ENCODE results near the gene NCKAP5.

Gene NCKAP5

GRCh38 chr2:133198678-133199077 is 369.6 kb downstream of the NCKAP5 start:
- TF ChIP-seq, protein P1, sequence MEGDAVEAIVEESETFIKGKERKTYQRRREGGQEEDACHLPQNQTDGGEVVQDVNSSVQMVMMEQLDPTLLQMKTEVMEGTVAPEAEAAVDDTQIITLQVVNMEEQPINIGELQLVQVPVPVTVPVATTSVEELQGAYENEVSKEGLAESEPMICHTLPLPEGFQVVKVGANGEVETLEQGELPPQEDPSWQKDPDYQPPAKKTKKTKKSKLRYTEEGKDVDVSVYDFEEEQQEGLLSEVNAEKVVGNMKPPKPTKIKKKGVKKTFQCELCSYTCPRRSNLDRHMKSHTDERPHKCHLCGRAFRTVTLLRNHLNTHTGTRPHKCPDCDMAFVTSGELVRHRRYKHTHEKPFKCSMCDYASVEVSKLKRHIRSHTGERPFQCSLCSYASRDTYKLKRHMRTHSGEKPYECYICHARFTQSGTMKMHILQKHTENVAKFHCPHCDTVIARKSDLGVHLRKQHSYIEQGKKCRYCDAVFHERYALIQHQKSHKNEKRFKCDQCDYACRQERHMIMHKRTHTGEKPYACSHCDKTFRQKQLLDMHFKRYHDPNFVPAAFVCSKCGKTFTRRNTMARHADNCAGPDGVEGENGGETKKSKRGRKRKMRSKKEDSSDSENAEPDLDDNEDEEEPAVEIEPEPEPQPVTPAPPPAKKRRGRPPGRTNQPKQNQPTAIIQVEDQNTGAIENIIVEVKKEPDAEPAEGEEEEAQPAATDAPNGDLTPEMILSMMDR (IDR thresholded peaks at IDR 0.05; ENCODE audit: insufficient read depth, low read depth, low read length, missing control alignments): no peak
- no peak for DNase-seq (ENCODE audit: low read depth)
- H3K4me3 ChIP-seq (ENCODE audit: low read length): no peak overlapping the region

DNA sequence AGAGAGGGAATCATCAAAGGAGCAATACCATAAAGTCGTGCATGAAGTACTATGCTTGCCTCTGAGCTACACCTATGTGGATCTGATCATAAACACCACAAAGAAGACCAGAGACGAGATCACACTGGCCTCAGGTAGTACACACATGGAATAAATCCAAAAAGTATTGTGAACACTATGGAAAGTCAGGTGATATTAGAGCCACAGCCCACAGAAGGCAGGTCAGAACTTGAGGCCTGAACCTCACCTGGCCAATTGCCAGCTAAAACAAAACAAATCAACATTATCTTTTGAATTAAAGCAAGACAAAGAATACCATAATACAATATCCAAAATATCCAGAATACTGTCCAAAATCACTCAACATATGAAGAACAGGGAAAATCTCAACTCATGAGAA is 371.1 kb downstream of the NCKAP5 start:
- TF ChIP-seq, protein P1 (IDR thresholded peaks at IDR 0.05; ENCODE audit: insufficient read depth, low read depth, low read length, missing control alignments): no peak
- DNase-seq (ENCODE audit: low read depth): peak; percentile 62
- no peak overlapping the region for H3K4me3 ChIP-seq (ENCODE audit: low read length)

DNA sequence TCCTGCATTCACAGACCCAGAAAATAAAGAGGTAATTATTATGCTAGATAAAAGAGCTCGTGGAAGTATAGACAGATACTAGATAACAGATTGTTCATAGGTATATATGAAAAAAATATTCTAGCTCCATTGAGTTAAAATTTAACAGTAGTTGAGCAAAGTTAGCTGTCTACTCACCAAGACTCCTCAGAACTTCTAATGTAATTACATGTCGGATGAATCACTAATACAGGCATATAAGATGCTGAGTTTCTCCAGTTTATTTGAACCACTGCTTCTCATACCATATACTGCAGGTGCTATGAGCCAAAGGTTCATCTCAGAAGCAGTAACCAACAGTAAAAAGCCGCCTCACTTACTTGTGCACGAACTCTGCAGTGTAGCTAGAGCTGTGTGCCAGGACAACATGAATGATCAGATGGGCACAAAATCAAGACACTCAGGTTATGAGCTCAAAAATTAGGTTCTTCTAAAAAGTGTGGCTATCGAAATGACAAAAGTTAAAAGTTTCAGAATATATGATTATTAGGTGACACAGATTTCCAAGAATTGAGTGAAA is 373.4 kb downstream of the NCKAP5 start:
- no peak overlapping the region for H3K4me3 ChIP-seq (ENCODE audit: low read length)
- TF ChIP-seq, protein P1 (IDR thresholded peaks at IDR 0.05; ENCODE audit: insufficient read depth, low read depth, low read length, missing control alignments): no peak
- no peak for DNase-seq (ENCODE audit: low read depth)

GRCh38 chr2:133194362-133194655 is 374.0 kb downstream of the NCKAP5 start:
- TF ChIP-seq, protein P1 (IDR thresholded peaks at IDR 0.05; ENCODE audit: insufficient read depth, low read depth, low read length, missing control alignments): no peak
- H3K4me3 ChIP-seq (ENCODE audit: low read length): no peak overlapping the region
- DNase-seq (ENCODE audit: low read depth): no peak

DNA sequence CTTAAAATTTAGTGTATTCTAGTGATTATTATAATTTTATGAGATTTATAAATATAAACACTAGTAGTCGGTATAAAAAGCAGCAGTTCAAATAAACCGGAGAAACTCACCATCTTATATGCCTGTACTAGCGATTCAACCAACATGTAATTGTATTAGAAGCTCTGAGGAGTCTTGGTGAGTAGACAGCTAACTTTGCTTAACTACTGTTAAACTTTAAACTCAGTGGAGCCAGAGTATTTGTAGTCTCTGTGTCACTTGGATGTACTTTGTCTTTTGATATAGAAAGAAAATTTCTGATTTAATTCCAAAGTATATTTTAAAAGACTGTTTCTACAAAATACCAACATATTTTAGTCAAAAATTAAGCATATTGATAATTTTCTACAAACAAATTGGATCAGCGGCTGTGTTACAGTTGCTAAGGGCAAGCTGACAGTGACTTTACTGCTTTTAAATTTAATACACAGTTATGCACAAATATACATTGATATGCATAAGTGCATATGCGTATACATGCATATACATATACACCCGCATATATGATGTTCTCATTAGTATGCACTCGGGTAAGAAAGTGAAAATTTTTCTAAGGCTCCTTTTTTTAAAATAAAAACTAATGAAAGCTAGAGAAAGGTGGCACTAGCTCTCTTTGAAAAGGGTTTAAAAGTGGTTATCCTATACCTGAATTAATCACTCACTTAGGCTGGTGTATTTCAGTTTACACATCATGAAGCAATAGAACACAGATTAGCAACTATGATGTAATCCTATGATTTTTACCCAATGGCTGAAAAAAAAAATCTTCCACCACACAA is 374.5 kb downstream of the NCKAP5 start:
- DNase-seq (ENCODE audit: low read depth): peak; percentile 54
- TF ChIP-seq, protein P1 (IDR thresholded peaks at IDR 0.05; ENCODE audit: insufficient read depth, low read depth, low read length, missing control alignments): no peak
- no peak overlapping the region for H3K4me3 ChIP-seq (ENCODE audit: low read length)

- no peak overlapping the region for H3K4me3 ChIP-seq (ENCODE audit: low read length)
- no peak for DNase-seq (ENCODE audit: low read depth)
- TF ChIP-seq, protein P1 (IDR thresholded peaks at IDR 0.05; ENCODE audit: insufficient read depth, low read depth, low read length, missing control alignments): no peak
Observed at GRCh38 chr2:133192028-133192427, 376.2 kb downstream of the NCKAP5 start.

DNA sequence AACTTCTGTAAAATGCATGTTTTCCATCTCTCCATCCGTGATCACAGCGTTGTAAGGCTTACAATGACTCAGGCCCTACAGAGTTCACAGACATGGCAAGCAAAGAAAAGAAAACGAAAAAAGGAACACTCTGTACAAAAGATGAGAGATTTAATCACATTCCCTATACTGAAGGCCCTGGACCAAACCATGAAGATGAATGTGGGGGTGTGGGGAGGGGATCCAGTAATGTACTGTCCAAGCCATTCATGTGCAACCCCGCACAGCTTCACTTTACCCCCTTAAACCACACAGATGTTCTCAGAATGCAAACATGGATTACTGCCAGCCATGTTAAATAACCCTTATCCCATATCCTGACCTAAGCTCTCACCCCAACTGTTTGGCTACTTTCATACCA is 391.1 kb downstream of the NCKAP5 start:
- TF ChIP-seq, protein P1 (IDR thresholded peaks at IDR 0.05; ENCODE audit: insufficient read depth, low read depth, low read length, missing control alignments): no peak
- no peak overlapping the region for H3K4me3 ChIP-seq (ENCODE audit: low read length)
- no peak for DNase-seq (ENCODE audit: low read depth)
